ENCODE data around the gene GPR146.

GPR146 gene

DNA sequence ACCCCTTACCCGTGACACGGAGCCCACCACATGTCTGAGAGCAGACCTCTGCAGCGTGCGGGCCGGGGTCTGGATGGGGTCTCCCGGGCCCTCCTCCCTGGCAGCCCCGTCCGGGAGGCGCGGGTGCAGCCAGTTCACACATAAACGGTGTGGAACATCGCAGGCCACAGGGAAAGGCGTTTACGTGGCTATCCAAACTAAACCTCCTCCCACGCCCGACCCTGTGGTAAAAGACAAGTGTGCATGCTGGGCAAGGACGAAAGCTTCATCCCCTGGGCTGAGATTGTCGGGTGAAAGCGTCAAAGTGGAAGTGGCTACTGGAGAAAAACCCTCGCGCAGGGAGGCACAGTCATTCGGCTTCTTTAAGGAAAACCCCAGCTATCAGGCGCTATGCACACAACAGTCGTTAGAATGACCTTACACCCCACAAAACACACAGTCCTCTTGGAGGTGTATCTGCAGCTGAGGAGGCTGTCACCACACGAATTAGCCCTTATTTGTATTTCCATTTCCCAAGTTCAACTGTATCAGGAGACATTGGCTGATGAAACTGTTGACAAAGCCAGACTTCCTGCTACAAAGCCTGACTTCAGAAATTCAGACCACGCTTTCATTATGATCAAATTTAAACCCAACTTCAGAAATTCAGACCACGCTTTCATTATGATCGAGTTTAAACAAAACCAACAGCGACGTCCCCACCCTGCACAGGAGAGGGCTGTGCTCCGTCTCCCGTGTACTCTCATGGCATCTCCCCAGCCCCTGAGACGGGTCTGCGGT, 58.9 kb downstream of the GPR146 start:
- TF ChIP-seq SPI1 (IDR thresholded peaks at IDR 0.05; ENCODE audit: low read depth, low read length) (peak; percentile 83), POLR2A (IDR thresholded peaks at IDR 0.05; ENCODE audit: low read depth, low read length) (no peak)
- FAIRE-seq = peak; percentile 91
- no peak for DNase-seq (ENCODE audit: insufficient read length, low spot score)

DNA sequence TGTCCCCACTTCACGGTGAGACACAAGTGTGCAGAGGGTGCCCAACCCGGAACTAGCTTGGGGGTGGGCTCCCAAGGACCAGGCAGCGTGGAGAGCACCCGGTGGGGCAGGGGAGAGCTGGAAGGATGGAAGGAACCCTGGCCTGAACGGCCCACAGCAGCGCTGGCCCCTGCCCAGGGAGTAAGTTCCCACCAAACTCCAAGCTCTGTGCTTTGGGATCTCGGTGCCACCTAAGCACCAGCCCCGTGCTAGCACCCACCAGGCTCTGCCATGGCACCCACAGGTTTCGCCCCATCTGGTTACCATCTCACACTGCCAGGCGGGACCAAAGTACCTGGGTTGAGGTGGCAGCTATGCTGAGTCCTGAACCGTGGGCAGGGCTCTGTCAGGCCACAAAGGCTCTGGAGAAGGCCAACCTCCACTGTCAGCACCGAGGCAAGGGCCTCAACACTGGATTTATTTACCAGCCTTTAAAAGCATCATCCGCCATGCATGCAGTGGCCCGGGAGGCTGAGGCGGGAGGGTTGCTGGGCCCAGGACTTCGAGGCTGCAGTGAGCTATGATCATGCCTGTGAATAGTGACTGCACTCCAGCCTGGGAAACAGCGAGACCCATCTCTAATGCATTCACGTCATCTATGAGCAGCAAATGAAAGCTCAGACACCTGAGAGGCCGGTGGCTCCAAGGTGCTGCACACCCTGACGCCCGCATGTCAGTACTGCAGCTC, 59.6 kb downstream of the GPR146 start:
- DNase-seq (ENCODE audit: insufficient read length, low spot score) (no peak), FAIRE-seq (no peak)
- TF ChIP-seq POU2F2 (IDR thresholded peaks at IDR 0.05; ENCODE audit: low read depth, low read length) = no peak
- TF ChIP-seq POLR2AphosphoS5 (IDR thresholded peaks at IDR 0.05; ENCODE audit: low read depth, low read length) = no peak
- no peak for TF ChIP-seq PAX5 (IDR thresholded peaks at IDR 0.05; ENCODE audit: insufficient read depth, low read length, severe bottlenecking)
- no peak for TF ChIP-seq SPI1 (IDR thresholded peaks at IDR 0.05; ENCODE audit: low read depth, low read length)
- no peak for TF ChIP-seq POLR2A (IDR thresholded peaks at IDR 0.05; ENCODE audit: low read depth, low read length)

DNA sequence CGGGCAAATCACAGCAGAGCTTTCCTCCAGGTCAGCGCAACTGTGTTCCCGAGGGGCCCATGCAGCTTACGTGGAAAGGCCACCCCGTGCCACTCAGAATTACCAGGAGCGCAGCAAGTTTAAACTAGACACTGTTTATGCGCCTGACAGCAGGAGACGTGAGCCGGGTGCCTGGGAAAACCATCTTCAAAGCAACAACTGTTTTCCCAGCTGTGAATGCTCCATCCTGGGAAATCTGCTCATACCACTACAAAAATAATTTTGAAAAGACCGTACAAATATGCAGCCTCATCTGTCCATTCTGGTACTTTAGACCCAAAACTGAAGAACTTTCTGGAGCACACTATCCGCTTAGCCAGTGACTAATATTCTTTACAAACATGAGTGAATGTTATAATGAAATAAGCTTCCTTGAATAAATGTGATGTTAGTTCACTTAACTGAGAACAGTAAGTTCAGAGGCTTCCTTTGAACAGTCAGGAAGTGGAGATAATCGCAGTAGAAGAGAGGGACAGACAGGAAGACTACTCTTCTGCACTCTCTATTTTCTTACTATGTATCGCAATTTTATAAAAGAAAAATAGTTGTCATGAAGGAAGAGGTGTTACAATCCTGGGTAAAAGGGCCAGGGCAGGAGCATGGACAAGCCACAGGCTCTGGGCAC, 60.3 kb downstream of the GPR146 start:
- DNase-seq (ENCODE audit: insufficient read length, low spot score) (no peak), FAIRE-seq (no peak)
- no peak for TF ChIP-seq TAF1 (IDR thresholded peaks at IDR 0.05; ENCODE audit: low read depth, low read length)
- no peak for TF ChIP-seq PAX5 (IDR thresholded peaks at IDR 0.05; ENCODE audit: insufficient read depth, low read length, severe bottlenecking)
- TF ChIP-seq POLR2A (IDR thresholded peaks at IDR 0.05; ENCODE audit: low read depth, low read length) = no peak
- TF ChIP-seq POU2F2 (IDR thresholded peaks at IDR 0.05; ENCODE audit: low read depth, low read length) = no peak
- TF ChIP-seq POLR2AphosphoS5 (IDR thresholded peaks at IDR 0.05; ENCODE audit: low read depth, low read length) = no peak
- no peak for TF ChIP-seq SPI1 (IDR thresholded peaks at IDR 0.05; ENCODE audit: low read depth, low read length)

DNA sequence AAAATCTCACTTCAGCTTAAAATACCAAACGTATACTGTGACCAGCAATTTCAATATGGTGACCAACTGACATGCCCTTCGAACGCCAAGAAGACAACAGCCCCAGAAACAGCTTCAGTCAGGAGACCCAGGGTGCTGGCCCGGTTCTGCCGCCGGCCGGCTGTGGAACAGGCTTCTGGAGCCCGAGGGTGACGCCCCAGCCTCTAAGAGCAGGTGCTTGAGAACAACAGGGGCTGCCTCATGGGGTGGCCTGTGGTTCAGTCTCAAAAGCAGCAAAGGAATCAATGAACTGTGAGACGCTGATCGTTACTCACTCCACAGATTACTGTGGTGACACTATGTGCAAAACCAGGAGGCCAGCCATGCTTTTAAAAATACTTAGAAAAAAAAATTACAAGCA, 60.8 kb downstream of the GPR146 start:
- TF ChIP-seq SPI1 (IDR thresholded peaks at IDR 0.05; ENCODE audit: low read depth, low read length) (no peak), POLR2A (IDR thresholded peaks at IDR 0.05; ENCODE audit: low read depth, low read length) (no peak), PAX5 (IDR thresholded peaks at IDR 0.05; ENCODE audit: insufficient read depth, low read length, severe bottlenecking) (peak; percentile 11), POLR2AphosphoS5 (IDR thresholded peaks at IDR 0.05; ENCODE audit: low read depth, low read length) (no peak), TAF1 (IDR thresholded peaks at IDR 0.05; ENCODE audit: low read depth, low read length) (no peak), POU2F2 (IDR thresholded peaks at IDR 0.05; ENCODE audit: low read depth, low read length) (0 out of 2 replicates have a peak, but pooled peaks have one; percentile 19)
- DNase-seq (ENCODE audit: insufficient read length, low spot score) (no peak), FAIRE-seq (peak; percentile 69)

DNA sequence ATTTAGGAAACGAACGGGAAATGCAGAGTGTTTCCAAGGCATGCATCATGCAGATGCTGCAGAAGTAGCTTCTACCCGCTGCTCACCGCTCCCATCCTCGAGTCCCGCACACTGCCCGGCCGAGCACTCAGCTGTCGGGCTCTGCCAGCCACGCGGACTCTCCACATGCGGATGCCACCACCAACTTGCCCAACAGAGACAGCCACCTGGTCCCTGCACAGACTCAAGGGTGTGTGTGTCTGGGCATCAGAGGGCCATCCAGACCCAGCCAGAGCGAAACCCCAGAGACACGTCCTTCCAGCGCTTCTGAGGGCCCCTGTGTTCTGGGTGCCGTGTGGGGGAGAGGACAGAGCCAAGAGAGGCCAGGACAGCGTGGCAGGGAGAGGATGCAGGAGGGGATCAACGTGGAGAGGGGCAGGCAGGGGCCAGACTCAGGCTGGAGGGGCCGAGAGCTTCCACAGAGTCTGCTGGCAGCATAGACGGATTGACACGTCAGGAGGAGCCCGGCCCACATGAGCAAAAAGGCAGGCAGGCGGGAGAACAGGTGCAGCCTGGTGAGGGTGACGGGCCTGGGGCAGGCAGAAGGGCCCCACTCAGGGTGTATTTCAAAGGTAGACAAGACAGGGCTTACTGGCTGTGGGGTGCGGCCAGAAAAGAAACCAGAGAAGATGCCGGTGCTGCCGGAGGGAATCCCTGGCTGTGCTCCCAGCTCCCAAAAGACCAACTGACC, 61.9 kb downstream of the GPR146 start:
- no peak for DNase-seq (ENCODE audit: insufficient read length, low spot score)
- TF ChIP-seq PAX5 (IDR thresholded peaks at IDR 0.05; ENCODE audit: insufficient read depth, low read length, severe bottlenecking) = no peak
- TF ChIP-seq SPI1 (IDR thresholded peaks at IDR 0.05; ENCODE audit: low read depth, low read length) = no peak
- no peak for TF ChIP-seq TAF1 (IDR thresholded peaks at IDR 0.05; ENCODE audit: low read depth, low read length)
- no peak for TF ChIP-seq POLR2A (IDR thresholded peaks at IDR 0.05; ENCODE audit: low read depth, low read length)
- no peak for TF ChIP-seq POLR2AphosphoS5 (IDR thresholded peaks at IDR 0.05; ENCODE audit: low read depth, low read length)
- TF ChIP-seq POU2F2 (IDR thresholded peaks at IDR 0.05; ENCODE audit: low read depth, low read length) = no peak
- FAIRE-seq = peak; percentile 35

DNA sequence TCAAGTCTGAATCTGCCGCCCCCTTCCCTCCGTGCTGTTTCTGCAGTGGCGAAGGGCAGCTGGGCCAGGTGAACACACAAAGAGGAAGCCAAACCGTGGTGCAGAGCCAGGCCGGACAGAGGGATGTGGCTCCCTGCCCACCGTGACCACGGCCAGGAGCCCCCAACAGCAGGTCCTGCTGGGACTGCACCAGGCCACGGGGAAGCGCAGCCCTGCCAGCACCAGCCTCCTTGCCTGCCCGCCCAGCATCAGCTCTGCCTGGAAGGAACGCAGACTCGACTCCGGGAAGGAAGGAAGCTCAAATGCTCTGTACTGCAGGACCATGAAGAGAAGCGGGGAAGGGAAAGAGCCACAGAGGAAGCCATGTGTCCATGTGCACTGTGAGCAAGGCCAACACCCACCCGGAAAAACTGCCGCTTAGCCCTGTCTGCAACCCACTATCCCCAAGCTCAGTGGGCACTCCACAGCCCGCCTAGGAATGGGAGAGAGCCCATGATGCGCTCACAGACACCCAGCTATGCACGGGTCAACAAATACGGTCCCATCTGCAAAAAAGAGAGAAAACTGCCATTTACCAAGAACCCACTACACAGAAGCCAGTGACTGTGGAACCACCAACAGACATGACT, 62.6 kb downstream of the GPR146 start:
- no peak for TF ChIP-seq POLR2AphosphoS5 (IDR thresholded peaks at IDR 0.05; ENCODE audit: low read depth, low read length)
- TF ChIP-seq TAF1 (IDR thresholded peaks at IDR 0.05; ENCODE audit: low read depth, low read length) = no peak
- no peak for TF ChIP-seq SPI1 (IDR thresholded peaks at IDR 0.05; ENCODE audit: low read depth, low read length)
- no peak for TF ChIP-seq POLR2A (IDR thresholded peaks at IDR 0.05; ENCODE audit: low read depth, low read length)
- no peak for TF ChIP-seq PAX5 (IDR thresholded peaks at IDR 0.05; ENCODE audit: insufficient read depth, low read length, severe bottlenecking)
- no peak for TF ChIP-seq POU2F2 (IDR thresholded peaks at IDR 0.05; ENCODE audit: low read depth, low read length)
- no peak for FAIRE-seq
- DNase-seq (ENCODE audit: insufficient read length, low spot score) = no peak

DNA sequence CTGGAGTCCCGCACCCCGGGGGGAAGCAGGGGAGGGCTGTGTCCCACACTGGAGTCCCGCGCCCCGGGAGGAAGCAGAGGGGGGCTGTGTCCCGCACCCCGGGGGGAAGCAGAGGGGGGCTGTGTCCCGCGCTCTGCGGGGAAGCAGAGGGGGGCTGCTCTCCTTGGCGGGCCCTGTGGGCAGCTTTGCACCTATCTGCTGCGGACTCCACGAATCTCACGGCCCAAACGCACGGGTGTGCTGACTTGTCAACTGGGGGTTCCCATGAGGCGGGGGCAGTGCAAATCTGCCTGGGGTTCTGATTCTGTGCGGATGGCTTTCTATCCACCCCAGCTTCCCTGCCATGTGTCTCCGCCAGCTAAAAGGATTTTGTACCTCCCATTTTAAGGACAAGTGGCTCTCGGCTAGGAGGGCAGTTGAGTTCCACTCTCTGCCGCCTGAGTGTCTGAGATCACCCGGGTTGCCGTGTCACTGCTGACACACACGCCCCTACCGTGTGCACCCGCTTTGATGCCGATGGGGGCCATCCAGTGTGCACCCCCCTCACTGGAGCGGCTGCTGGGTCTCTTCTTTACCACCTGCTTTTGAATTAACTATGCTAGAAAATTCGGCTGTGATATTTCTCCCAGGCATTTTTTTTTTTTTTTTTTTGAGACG, 64.0 kb downstream of the GPR146 start:
- no peak for FAIRE-seq
- no peak for TF ChIP-seq SPI1 (IDR thresholded peaks at IDR 0.05; ENCODE audit: low read depth, low read length)

More for the DNA sequence above, 64.0 kb downstream of the GPR146 start:
- no peak for DNase-seq (ENCODE audit: insufficient read length, low spot score)

Data from GM12891 (cell line).